ENCODE measurements around the gene UPP2.

- TF ChIP-seq CTCF (IDR thresholded peaks at IDR 0.05; ENCODE audit: poor library complexity, severe bottlenecking): no peak
- no peak for TF ChIP-seq RAD21 (conservative IDR thresholded peaks at IDR 0.05)
- TF ChIP-seq EP300 (conservative IDR thresholded peaks at IDR 0.05; ENCODE audit: poor library complexity, severe bottlenecking): no peak
- no peak for TF ChIP-seq EZH2 (IDR thresholded peaks at IDR 0.05; ENCODE audit: borderline replicate concordance, insufficient read depth, low read length, poor library complexity, severe bottlenecking)
- no peak for TF ChIP-seq REST (IDR thresholded peaks at IDR 0.05; ENCODE audit: borderline replicate concordance)
- no peak for TF ChIP-seq TAF1 (IDR thresholded peaks at IDR 0.05; ENCODE audit: low read depth)
- no peak for TF ChIP-seq MXI1 (conservative IDR thresholded peaks at IDR 0.05; ENCODE audit: poor library complexity, severe bottlenecking)
- TF ChIP-seq POLR2AphosphoS5 (IDR thresholded peaks at IDR 0.05): no peak
These were observed 51.8 kb downstream of the UPP2 start for GRCh38 chr2:158153270-158154015.
